Breast epithelium (tissue), 4 donors: ENCODE data around the gene USP2. TPM values are rescaled to one million over a fixed set of nuclear protein-coding genes. Genes with fewer than 3 reads are reported as not detected.

Experiments used
- DNase-seq, 2 donors: peaks; one replicate each; pipeline ENCODE4 v3.0.0-alpha.2; 2019; ENCODE audit warnings: low spot score in 2 of 2
- H3K27ac ChIP-seq, 2 donors: fragments of 200-600 bp; sonication (generic) in 1 of 2; one replicate each; pipeline ENCODE4 v1.5.1; 2016 to 2019; ENCODE audit warnings: mild to moderate bottlenecking in 1 of 2
- H3K27me3 ChIP-seq, 2 donors: fragments of 200-600 bp; sonication (generic) in 1 of 2; one replicate each; pipeline versions ENCODE4 v1.5.1 to v1.6.0; 2017 to 2019; ENCODE audit warnings: control low read depth in 1 of 2, mild to moderate bottlenecking in 1 of 2
- H3K36me3 ChIP-seq: fragments of 200-600 bp; one replicate; pipeline ENCODE4 v1.5.1; 2019
- H3K4me1 ChIP-seq, 2 donors: fragments of 200-600 bp; sonication (generic); one replicate each; pipeline ENCODE4 v1.5.1; 2016 to 2019; ENCODE audit warnings: control low read depth in 1 of 2
- H3K4me3 ChIP-seq, 3 donors: fragments of 200-600 bp; sonication (generic); 1 replicate in 2 of 3; 2 replicates in 1 of 3; pipeline ENCODE4 v1.5.1; 2016 to 2019; ENCODE audit warnings: mild to moderate bottlenecking in 3 of 3, moderate library complexity in 2 of 3
- H3K9me3 ChIP-seq, 2 donors: fragments of 200-600 bp; sonication (generic) in 1 of 2; one replicate each; pipeline ENCODE4 v1.5.1; 2016 to 2019; ENCODE audit warnings: control low read depth in 1 of 2
- CTCF ChIP-seq, 3 donors: fragments of 450-650 bp; IDR thresholded peaks; one replicate each; pipeline ENCODE4 v1.5.1; 2016 to 2017; ENCODE audit warnings: antibody characterized with exemption in 3 of 3, mild to moderate bottlenecking in 3 of 3, moderate library complexity in 3 of 3
- POLR2A ChIP-seq: fragments of 450-650 bp; IDR thresholded peaks from one replicate; pipeline ENCODE4 v1.6.1; 2016; ENCODE audit warnings: antibody characterized with exemption, mild to moderate bottlenecking, moderate library complexity
- POLR2AphosphoS5 ChIP-seq, 3 donors: sonication (generic); formaldehyde crosslinking; IDR thresholded peaks; one replicate each; pipeline ENCODE4 v1.6.1; 2017; ENCODE audit warnings: antibody characterized with exemption in 3 of 3
- intact Hi-C: fragments of 100-400 bp; cut with DNase I; formaldehyde crosslinking; loops from one replicate; pipeline ENCODE4 v1.15.1; 2023; ENCODE audit warnings: low total_unique reads
- total RNA-seq, 3 donors: library from RNA; depleted of rRNA; stranded (reverse); fragments of >200 nt; gene quantifications; one replicate each; pipeline ENCODE4 v1.1.0, GENCODE V29; 2016

The USP2 gene
- total RNA-seq, 3 donors from 2014 or later: 0.48 to 3.8 (median 2.0) TPM

DNA sequence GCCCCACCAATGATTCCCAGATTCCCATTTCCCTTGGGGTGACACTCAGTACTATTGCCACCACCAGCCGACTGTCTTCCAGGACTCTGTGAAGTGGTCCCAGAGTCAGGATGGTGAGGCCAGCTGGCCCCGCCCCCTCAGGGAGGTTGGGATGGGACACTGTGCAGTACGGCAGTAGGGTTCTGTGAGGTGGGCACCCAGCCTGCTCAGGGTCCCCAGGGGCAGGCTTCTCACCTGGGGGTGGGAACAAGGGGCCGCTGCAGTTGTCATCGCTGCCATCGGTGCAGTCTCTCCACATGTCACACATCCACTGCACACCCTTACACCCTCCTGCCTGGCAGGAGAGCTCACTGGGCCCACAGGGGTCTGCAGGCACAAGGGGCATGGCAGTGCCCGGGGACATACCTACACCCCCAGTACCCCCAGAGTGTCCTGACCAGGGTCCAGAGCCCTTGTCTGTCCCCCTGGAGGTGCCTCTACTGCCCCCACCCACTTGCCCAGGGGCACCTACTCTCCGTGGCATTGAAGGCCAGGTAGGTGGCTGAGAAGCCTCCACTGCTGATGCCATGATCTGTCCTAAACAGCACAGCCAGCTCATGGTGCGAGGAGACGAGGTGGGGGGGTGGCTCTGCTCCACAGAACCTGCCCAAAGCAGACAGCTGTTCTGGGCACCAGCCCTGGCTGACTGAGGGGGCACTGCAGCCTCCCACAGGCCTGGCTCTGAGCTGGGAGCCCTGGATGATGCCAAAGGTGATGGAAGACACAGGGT is 38.9 kb downstream of the USP2 start:
- intact Hi-C loops: no loop called here
- H3K27me3 ChIP-seq: peaks cover 0 to 2% of the 10 kb centered on the region in 2 donors
- DNase-seq: no peak
- H3K9me3 ChIP-seq: no peaks in the 10 kb centered on the region
- H3K36me3 ChIP-seq: no peaks in the 10 kb centered on the region
- no peak overlapping the region for H3K27ac ChIP-seq
- peaks cover 0 to 7% of the 10 kb centered on the region in 2 donors for H3K4me1 ChIP-seq
- no peak for TF ChIP-seq POLR2AphosphoS5 (IDR thresholded peaks at IDR 0.05)
- no peak for TF ChIP-seq CTCF (IDR thresholded peaks at IDR 0.05)
- no peak for TF ChIP-seq POLR2A
- no peak overlapping the region for H3K4me3 ChIP-seq

- Histone ChIP-seq H3K4me3 (no peak overlapping the region), H3K36me3 (no peaks in the 10 kb centered on the region), H3K27ac (no peak overlapping the region), H3K9me3 (no peaks in the 10 kb centered on the region), H3K27me3 (peaks cover 0 to 2% of the 10 kb centered on the region in 2 donors), H3K4me1 (peaks cover 0 to 7% of the 10 kb centered on the region in 2 donors)
- no peak for DNase-seq
- intact Hi-C loops: no loop called here
- TF ChIP-seq POLR2AphosphoS5 (IDR thresholded peaks at IDR 0.05): no peak
- no peak for TF ChIP-seq POLR2A
- TF ChIP-seq CTCF (IDR thresholded peaks at IDR 0.05): no peak
Observed at GRCh38 chr11:119342023-119342300, 39.5 kb downstream of the USP2 start.

DNA sequence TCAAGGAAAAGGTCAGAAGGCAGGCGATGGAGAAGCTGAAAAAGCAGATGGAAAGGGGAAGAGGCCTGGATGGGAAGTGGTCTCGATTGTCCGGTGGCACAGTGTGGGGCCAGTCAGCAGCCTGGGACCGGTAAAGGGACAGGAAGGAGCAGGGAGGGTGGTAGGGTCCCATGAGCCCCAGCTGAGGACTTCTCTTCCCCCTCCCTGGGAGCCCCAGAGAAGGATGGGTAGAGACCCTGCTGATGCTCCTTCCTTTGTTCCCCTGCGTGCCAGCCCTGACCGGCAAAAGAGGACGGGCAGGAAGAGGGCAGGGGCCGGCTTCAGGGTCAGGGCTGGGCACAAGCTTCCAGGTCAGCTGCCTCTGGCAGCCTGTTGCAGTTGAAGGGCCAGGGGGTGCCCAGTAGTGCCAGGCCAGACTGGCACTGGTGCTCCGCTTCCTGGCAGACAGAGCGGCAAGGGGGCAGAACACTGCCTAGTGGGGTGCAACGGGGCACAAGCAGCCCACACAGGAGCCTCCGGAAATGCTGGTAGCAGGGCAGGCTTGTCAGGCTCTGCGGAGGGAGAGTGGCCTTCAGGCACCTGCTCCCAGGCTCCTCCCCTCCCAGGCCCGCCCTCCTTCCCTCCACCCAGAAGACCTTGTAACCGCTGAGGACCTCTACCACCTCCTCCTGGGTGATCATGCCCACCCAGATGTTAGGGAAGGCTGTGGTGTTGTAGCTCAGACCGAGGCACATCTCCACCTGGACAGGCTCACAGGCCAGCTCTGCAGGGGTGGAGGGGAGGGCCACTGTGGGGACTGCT is 40.1 kb downstream of the USP2 start:
- peaks cover 0 to 2% of the 10 kb centered on the region in 2 donors for H3K27me3 ChIP-seq
- H3K4me1 ChIP-seq: peaks cover 0 to 7% of the 10 kb centered on the region in 2 donors
- H3K27ac ChIP-seq: peak overlapping the region; percentile 84 to 93
- TF ChIP-seq POLR2A (no peak), POLR2AphosphoS5 (IDR thresholded peaks at IDR 0.05) (no peak), CTCF (IDR thresholded peaks at IDR 0.05) (no peak)
- no peak for DNase-seq
- intact Hi-C loops: no loop called here
- H3K9me3 ChIP-seq: no peaks in the 10 kb centered on the region
- peak overlapping the region in 2 of 3 donors; percentile 81 to 87 for H3K4me3 ChIP-seq
- no peaks in the 10 kb centered on the region for H3K36me3 ChIP-seq

DNA sequence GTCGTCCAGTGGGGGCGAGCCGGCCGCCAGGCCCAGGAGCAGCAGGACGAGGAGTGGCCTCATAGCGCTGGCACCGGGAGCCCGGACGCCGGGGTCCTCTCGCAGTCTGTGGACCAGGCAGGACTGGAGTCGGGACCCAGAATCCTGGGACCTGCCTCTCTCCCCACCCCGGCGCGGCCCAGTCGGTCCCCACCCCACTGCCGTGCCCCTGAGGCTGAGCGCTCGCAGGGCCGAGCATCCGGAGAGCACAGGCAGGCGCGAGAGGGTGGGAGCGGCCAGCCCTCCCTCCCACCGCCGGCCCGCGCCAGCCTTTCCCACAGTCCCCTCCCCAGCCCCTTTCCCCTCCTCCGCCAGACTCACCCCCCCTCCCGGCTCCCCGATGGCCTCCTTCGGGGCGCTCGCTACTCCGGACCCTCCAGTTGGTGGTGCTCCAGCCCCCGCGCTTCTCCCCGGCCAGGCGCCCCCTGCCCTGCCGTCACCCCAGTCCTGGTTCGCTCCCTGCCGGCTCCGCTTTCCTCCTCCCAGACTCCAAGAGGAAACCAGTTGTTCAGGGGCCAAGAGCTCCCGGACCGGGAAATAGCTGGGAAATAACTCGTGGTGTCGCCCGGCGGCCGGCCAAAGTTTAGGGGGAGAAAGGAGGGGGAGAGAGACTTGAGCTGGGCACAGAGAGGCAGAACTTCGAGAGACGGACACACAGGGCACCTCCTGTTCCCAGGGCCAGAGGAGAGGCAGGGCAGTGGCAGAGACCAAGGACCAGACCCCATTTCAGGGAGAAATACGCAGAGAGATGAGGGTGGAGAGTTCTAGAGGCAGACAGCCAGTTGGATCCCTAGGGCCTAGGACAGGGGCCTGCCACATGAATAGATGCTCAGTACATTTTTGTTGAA is 40.9 kb downstream of the USP2 start, which contains the start of gene C1QTNF5:
TSS of gene C1QTNF5 (minus strand) at position 549 of the 887 bp plus-strand sequence. CDS start at position 63, 486 bp downstream.
- Histone ChIP-seq H3K4me3 (peak within 1 kb of the TSS; percentile 64 to 87 (median 81)), H3K36me3 (no peaks in the 10 kb centered on the region), H3K4me1 (peaks cover under 1 to 10% of the 10 kb centered on the region in 2 donors), H3K27ac (peak within 1 kb of the TSS; percentile 84 to 93), H3K9me3 (no peaks in the 10 kb centered on the region), H3K27me3 (peaks cover 0 to 2% of the 10 kb centered on the region in 2 donors)
- peak; percentile 82 to 84 for DNase-seq
- intact Hi-C loops: no loop called here
- peak in 2 of 3 donors; percentile 14 to 33 for TF ChIP-seq POLR2AphosphoS5 (IDR thresholded peaks at IDR 0.05)
- no peak for TF ChIP-seq CTCF (IDR thresholded peaks at IDR 0.05)
